Activated naive CD4-positive, alpha-beta T cell treated with Interleukin-2 at 50 U/mL for 16 hours (primary cell): ENCODE measurements around the gene COMMD8.
"Not testable (repeated sequence)": the region's sequence is repeated elsewhere in the genome, so short reads cannot be mapped to it uniquely, and the experiment has no call there.

Experiments
- DNase-seq: peaks from one replicate; pipeline ENCODE4 v3.0.0-alpha.2; 2020

The COMMD8 gene

GRCh38 chr4:47463235-47463956 lies at the start of gene COMMD8:
Gene COMMD8 (minus strand): TSS chr4:47463702. CDS start chr4:47463651, 51 bp downstream.
- peak; percentile 98 for DNase-seq

- no peak for DNase-seq
Observed at GRCh38 chr4:47510506-47511143, 47.1 kb upstream of the COMMD8 start.

- DNase-seq = no peak
Observed at GRCh38 chr4:47505666-47506065, 42.2 kb upstream of the COMMD8 start.

- DNase-seq = no peak
Observed at GRCh38 chr4:47505147-47505546, 41.6 kb upstream of the COMMD8 start.

GRCh38 chr4:47500776-47501175 lies 37.3 kb upstream of the COMMD8 start:
- DNase-seq = no peak

GRCh38 chr4:47499700-47500099 lies 36.2 kb upstream of the COMMD8 start:
- no peak for DNase-seq

GRCh38 chr4:47498899-47499298 lies 35.4 kb upstream of the COMMD8 start:
- DNase-seq = no peak

GRCh38 chr4:47494124-47494430 lies 30.6 kb upstream of the COMMD8 start:
- no peak for DNase-seq

GRCh38 chr4:47493238-47494123 lies 30.0 kb upstream of the COMMD8 start:
- DNase-seq = no peak

GRCh38 chr4:47490550-47490949 lies 27.0 kb upstream of the COMMD8 start:
- no peak for DNase-seq

GRCh38 chr4:47488706-47489105 lies 25.2 kb upstream of the COMMD8 start:
- DNase-seq = no peak

- DNase-seq = not testable (repeated sequence)
Observed at GRCh38 chr4:47486727-47487126, 23.2 kb upstream of the COMMD8 start.

GRCh38 chr4:47486231-47486673 lies 22.8 kb upstream of the COMMD8 start:
- no peak for DNase-seq

GRCh38 chr4:47485768-47486167 lies 22.3 kb upstream of the COMMD8 start:
- DNase-seq = no peak

GRCh38 chr4:47485047-47485692 lies 21.7 kb upstream of the COMMD8 start, which contains the start of gene ATP10D:
Gene ATP10D (plus strand): TSS chr4:47485275. CDS start chr4:47512541, 27,266 bp downstream.
- DNase-seq = peak; percentile 77

GRCh38 chr4:47484168-47484567 lies 20.7 kb upstream of the COMMD8 start:
- no peak for DNase-seq

GRCh38 chr4:47483745-47484144 lies 20.2 kb upstream of the COMMD8 start:
- DNase-seq = no peak

- DNase-seq = no peak
Observed at GRCh38 chr4:47482326-47482725, 18.8 kb upstream of the COMMD8 start.

- DNase-seq = no peak
Observed at GRCh38 chr4:47478804-47479203, 15.3 kb upstream of the COMMD8 start.

GRCh38 chr4:47475411-47475810 lies 11.9 kb upstream of the COMMD8 start:
- DNase-seq = no peak

GRCh38 chr4:47474799-47475198 lies 11.3 kb upstream of the COMMD8 start:
- no peak for DNase-seq

- DNase-seq = no peak
Observed at GRCh38 chr4:47473141-47473750, 9.7 kb upstream of the COMMD8 start.

GRCh38 chr4:47471591-47471990 lies 8.1 kb upstream of the COMMD8 start:
- DNase-seq = no peak
